Measurements from ENCODE around the gene HMGXB4. TPM values are rescaled to one million over a fixed set of nuclear protein-coding genes. Genes with fewer than 3 reads are reported as not detected.

HMGXB4 gene
- total and polyA plus RNA-seq, 2 of the 8 experiments (the other 6 are each of a cell fraction or from before 2014, with no cell fraction given): 20.9 to 41.3 TPM

DNA sequence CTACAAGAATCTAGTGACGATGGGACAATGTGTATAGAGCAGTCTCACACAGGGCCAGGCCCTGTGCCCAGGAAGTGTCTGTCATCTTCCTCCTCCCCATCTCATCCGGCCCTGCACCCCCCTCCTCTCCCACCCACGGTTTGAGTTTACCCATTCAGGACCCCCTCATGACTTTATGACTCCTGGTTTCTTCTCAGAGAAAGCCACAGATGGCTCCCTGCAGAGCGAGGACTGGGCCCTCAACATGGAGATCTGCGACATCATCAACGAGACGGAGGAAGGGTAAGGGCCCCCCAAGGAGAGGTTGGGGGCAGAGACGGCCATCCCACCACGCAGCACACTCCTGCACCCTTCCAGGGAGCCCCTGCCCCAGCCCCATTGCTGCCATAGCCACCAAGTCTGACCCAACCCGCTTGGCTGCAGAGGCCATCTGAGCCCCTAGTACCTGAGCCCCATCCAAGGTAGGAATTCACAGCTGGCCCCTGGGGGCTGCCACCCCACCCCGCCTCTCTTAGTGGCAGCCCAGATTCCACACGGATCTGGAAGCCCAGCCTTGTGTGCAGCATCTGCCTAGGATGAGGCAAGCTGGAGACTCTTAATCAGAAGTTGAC, 60.5 kb downstream of the HMGXB4 start:
- ChIA-PET CTCF (ENCODE audit: partially characterized antibody) (no interaction called here), POLR2A (ENCODE audit: partially characterized antibody) (interaction anchor here (1.6 kb wide), 1 partner anchor 12 kb away, joined by 4 read pairs; no protein-coding TSS in a partner anchor)
- H4K20me1 ChIP-seq (replicated peaks in 1 of 2; ENCODE audit: control insufficient read depth in 1 of 2, insufficient read depth in 2 of 2, low read length in 2 of 2): peaks cover 0 to 6% of the 10 kb centered on the region in 2 experiments
- H3K27ac ChIP-seq (ENCODE audit: low read depth, low read length): no peak overlapping the region
- H4K5ac ChIP-seq (ENCODE audit: insufficient read length, low read depth, low read length): no peak overlapping the region
- no peaks in the 10 kb centered on the region for H3K23me2 ChIP-seq (ENCODE audit: low read depth, low read length)
- no peaks in the 10 kb centered on the region for H3K27me3 ChIP-seq (replicated peaks in 1 of 4; ENCODE audit: control insufficient read depth in 3 of 4, extremely low read depth in 1 of 4, insufficient read depth in 3 of 4, low read length in 3 of 4)
- no peak overlapping the region for H2BK12ac ChIP-seq (ENCODE audit: low read depth, low read length)
- no peak overlapping the region for H2BK20ac ChIP-seq (ENCODE audit: low read length)
- no peaks in the 10 kb centered on the region; a peak in 3 of 7 replicates for H3K4me1 ChIP-seq (replicated peaks in 1 of 4; ENCODE audit: control insufficient read depth in 3 of 4, insufficient read depth in 4 of 4, low read length in 3 of 4)
- H3K18ac ChIP-seq (ENCODE audit: extremely low read depth, low read length): no peak overlapping the region
- H2AK5ac ChIP-seq (ENCODE audit: low read depth, low read length): no peak overlapping the region
- H3K4me3 ChIP-seq (ENCODE audit: extremely low read depth in 1 of 4, insufficient read depth in 2 of 4, low read depth in 3 of 4, low read length in 4 of 4): no peak overlapping the region
- TF ChIP-seq POLR2A (IDR thresholded peaks at IDR 0.05; ENCODE audit: control extremely low read depth in 1 of 2, low read depth in 2 of 2, low read length in 2 of 2) (no peak), NANOG (IDR thresholded peaks at IDR 0.05; ENCODE audit: insufficient read depth, low read depth, low read length, poor library complexity, severe bottlenecking) (no peak), CBX5 (IDR thresholded peaks at IDR 0.05; ENCODE audit: low read depth, low read length) (no peak), EP300 (IDR thresholded peaks at IDR 0.05; ENCODE audit: borderline replicate concordance in 1 of 2, low read depth in 2 of 2, low read length in 2 of 2) (no peak), JUND (IDR thresholded peaks at IDR 0.05; ENCODE audit: low read length) (no peak), EZH2 (IDR thresholded peaks at IDR 0.05; ENCODE audit: low read depth, low read length, severe bottlenecking) (no peak)
- no peak overlapping the region for H2BK120ac ChIP-seq (replicated peaks; ENCODE audit: low read depth, low read length)
- H3K56ac ChIP-seq (replicated peaks; ENCODE audit: insufficient read length, low read depth, low read length): no peak overlapping the region
- H3K9ac ChIP-seq (replicated peaks in 1 of 4; ENCODE audit: extremely low read depth in 1 of 4, low read depth in 3 of 4, low read length in 3 of 4): no peak overlapping the region
- peaks cover 3% of the 10 kb centered on the region for H3K79me1 ChIP-seq (ENCODE audit: low read depth, low read length)
- 91% methylated on average over 12 of the region's 12 CpGs; no CpG with 5 or more reads in 1 of the 2 experiments for WGBS, 2 experiments (ENCODE audit: extremely low coverage in 1 of 2, insufficient coverage in 1 of 2, insufficient read length in 1 of 2, insufficient replicate concordance in 2 of 2, low coverage in 1 of 2, low lambda C conversion rate in 2 of 2, missing lambda C conversion rate in 1 of 2)
- H3K4ac ChIP-seq (replicated peaks; ENCODE audit: insufficient read length, low read depth, low read length): no peak overlapping the region
- H2AFZ ChIP-seq (ENCODE audit: low read length): no peak overlapping the region
- H3K23ac ChIP-seq (ENCODE audit: insufficient read length): no peak overlapping the region
- FAIRE-seq (no peak), DNase-seq (ENCODE audit: low read depth in 1 of 2, low spot score in 2 of 2) (no peak)
- H4K91ac ChIP-seq (replicated peaks; ENCODE audit: insufficient read length, low read length): no peak overlapping the region
- no peak overlapping the region for H2BK15ac ChIP-seq (ENCODE audit: low read length)
- no peak overlapping the region for H3K4me2 ChIP-seq (ENCODE audit: insufficient read depth in 1 of 2, low read depth in 2 of 2, low read length in 2 of 2)
- H3K9me3 ChIP-seq (ENCODE audit: insufficient read depth in 2 of 2, low read depth in 1 of 2, low read length in 1 of 2): no peaks in the 10 kb centered on the region
- H3K36me3 ChIP-seq (ENCODE audit: control insufficient read depth in 2 of 4, insufficient read depth in 4 of 4, low read length in 3 of 4): no peaks in the 10 kb centered on the region; a peak in 1 of 8 replicates
- H3K14ac ChIP-seq (ENCODE audit: insufficient read length): no peak overlapping the region
- no peaks in the 10 kb centered on the region for H3K79me2 ChIP-seq (ENCODE audit: control insufficient read depth in 1 of 2, insufficient read depth in 2 of 2, low read length in 2 of 2)
- H4K8ac ChIP-seq (ENCODE audit: extremely low read depth, insufficient read depth, low read length): peak overlapping the region; percentile 31; the same call in 1 of the 2 replicates
- no peak overlapping the region for H2BK5ac ChIP-seq (ENCODE audit: low read depth, low read length)

Measured in H1 (cell line).